Globus pallidus (tissue), 1 donor: ENCODE measurements around the gene NPAS4.
"Not testable (repeated sequence)": the region's sequence is repeated elsewhere in the genome, so short reads cannot be mapped to it uniquely, and the experiment has no call there.

Experiments used
- DNase-seq: peaks from one replicate; pipeline ENCODE4 v3.0.0-alpha.2; 2015; ENCODE audit warnings: low spot score

Gene NPAS4

GRCh38 chr11:66457826-66458225 lies 37.0 kb downstream of the NPAS4 start:
- DNase-seq = no peak

- DNase-seq = no peak
Measured at GRCh38 chr11:66459138-66459778, 38.4 kb downstream of the NPAS4 start.

- DNase-seq = no peak
Measured at GRCh38 chr11:66462010-66462409, 41.2 kb downstream of the NPAS4 start.

GRCh38 chr11:66462911-66463310 lies 42.1 kb downstream of the NPAS4 start:
- DNase-seq = no peak

GRCh38 chr11:66464116-66464515 lies 43.3 kb downstream of the NPAS4 start:
- DNase-seq = not testable (repeated sequence)

GRCh38 chr11:66464916-66465315 lies 44.1 kb downstream of the NPAS4 start:
- DNase-seq = no peak

- DNase-seq = no peak
Measured at GRCh38 chr11:66465373-66466224, 44.8 kb downstream of the NPAS4 start.

- peak; percentile 93 for DNase-seq
Measured at GRCh38 chr11:66466225-66467033, 45.6 kb downstream of the NPAS4 start, which contains the start of gene PELI3. Gene PELI3 (plus strand): TSS chr11:66466905. CDS start chr11:66468129, 1,224 bp downstream.

GRCh38 chr11:66467034-66467659 lies 46.3 kb downstream of the NPAS4 start:
- no peak for DNase-seq

GRCh38 chr11:66467756-66468155 lies 46.9 kb downstream of the NPAS4 start:
- DNase-seq = peak; percentile 27

- DNase-seq = no peak
Measured at GRCh38 chr11:66468691-66469090, 47.9 kb downstream of the NPAS4 start.

- no peak for DNase-seq
Measured at GRCh38 chr11:66469441-66469840, 48.6 kb downstream of the NPAS4 start.

- no peak for DNase-seq
Measured at GRCh38 chr11:66470015-66470414, 49.2 kb downstream of the NPAS4 start.

- no peak for DNase-seq
Measured at GRCh38 chr11:66471142-66471541, 50.3 kb downstream of the NPAS4 start.

- DNase-seq = no peak
Measured at GRCh38 chr11:66472054-66472453, 51.2 kb downstream of the NPAS4 start.

- DNase-seq = no peak
Measured at GRCh38 chr11:66473167-66473566, 52.3 kb downstream of the NPAS4 start.

GRCh38 chr11:66473608-66474515 lies 53.0 kb downstream of the NPAS4 start:
- no peak for DNase-seq

GRCh38 chr11:66475349-66476172 lies 54.7 kb downstream of the NPAS4 start:
- DNase-seq = no peak
